ENCODE data around the gene BUB3.

The BUB3 gene

DNA sequence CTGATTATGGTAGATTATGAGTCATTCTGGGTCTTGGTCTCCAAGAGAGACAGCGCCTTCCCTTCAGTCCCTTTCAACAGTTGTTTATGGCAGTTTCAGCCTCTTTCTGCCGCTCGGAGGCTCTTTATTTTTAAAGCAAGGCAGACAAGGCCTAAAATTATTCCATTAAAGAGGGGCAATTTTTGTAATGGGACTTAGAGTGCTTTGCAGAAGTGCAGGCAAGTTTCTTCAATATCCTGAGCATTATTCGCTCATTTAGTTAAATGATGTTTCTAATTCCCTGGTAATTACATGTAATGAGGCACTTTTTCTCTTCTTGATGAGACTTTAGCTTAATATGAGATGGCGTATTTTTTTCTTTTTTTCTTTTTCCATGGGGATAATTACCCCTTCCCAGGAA lies 33.6 kb downstream of the BUB3 start:
- Histone ChIP-seq H3K4me1 (ENCODE audit: control insufficient read depth in 1 of 2, insufficient read depth in 2 of 2, low read length in 2 of 2) (no peaks in the 10 kb centered on the region), H3K27ac (ENCODE audit: low read length) (no peak overlapping the region), H3K36me3 (ENCODE audit: control insufficient read depth in 1 of 2, insufficient read depth in 2 of 2, low read length in 2 of 2) (peaks cover 6 to 16% of the 10 kb centered on the region in 2 donors), H3K9me3 (ENCODE audit: control insufficient read depth in 1 of 2, low read length in 2 of 2) (no peaks in the 10 kb centered on the region), H3K4me3 (ENCODE audit: low read depth in 1 of 2, low read length in 2 of 2) (no peak overlapping the region), H3K27me3 (ENCODE audit: low read depth, low read length) (no peaks in the 10 kb centered on the region)

- no peaks in the 10 kb centered on the region for H3K27me3 ChIP-seq (ENCODE audit: low read depth, low read length)
- no peak overlapping the region for H3K4me3 ChIP-seq (ENCODE audit: low read depth in 1 of 2, low read length in 2 of 2)
- H3K36me3 ChIP-seq (ENCODE audit: control insufficient read depth in 1 of 2, insufficient read depth in 2 of 2, low read length in 2 of 2), result peaks cover 6 to 7% of the 10 kb centered on the region in 2 donors
- no peaks in the 10 kb centered on the region for H3K9me3 ChIP-seq (ENCODE audit: control insufficient read depth in 1 of 2, low read length in 2 of 2)
- no peak overlapping the region for H3K27ac ChIP-seq (ENCODE audit: low read length)
- H3K4me1 ChIP-seq (ENCODE audit: control insufficient read depth in 1 of 2, insufficient read depth in 2 of 2, low read length in 2 of 2), result no peaks in the 10 kb centered on the region
These were observed 37.7 kb downstream of the BUB3 start for GRCh38 chr10:123191886-123192285.

DNA sequence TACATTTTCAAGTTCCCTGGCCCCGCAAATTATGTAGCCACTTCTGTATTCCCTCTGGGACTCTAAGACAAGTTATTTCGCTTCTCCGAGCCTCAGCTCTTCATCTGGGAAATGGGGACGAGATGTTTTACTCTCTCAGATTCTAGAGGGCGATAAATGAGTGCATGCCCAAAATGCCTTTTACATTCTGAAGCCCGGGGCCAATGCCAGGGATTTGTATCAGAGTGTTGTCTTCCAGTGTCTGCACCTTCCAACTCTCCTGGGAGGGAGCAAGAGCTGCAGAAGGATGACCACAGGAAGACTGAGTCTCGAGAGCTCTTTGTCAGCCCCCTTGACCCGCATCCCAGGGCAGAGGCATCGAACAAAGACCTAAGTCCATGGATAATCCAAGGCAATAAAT lies 39.9 kb downstream of the BUB3 start:
- H3K4me1 ChIP-seq (ENCODE audit: control insufficient read depth in 1 of 2, insufficient read depth in 2 of 2, low read length in 2 of 2), result no peaks in the 10 kb centered on the region
- peaks cover 6% of the 10 kb centered on the region in 2 donors for H3K36me3 ChIP-seq (ENCODE audit: control insufficient read depth in 1 of 2, insufficient read depth in 2 of 2, low read length in 2 of 2)
- no peaks in the 10 kb centered on the region for H3K9me3 ChIP-seq (ENCODE audit: control insufficient read depth in 1 of 2, low read length in 2 of 2)
- no peak overlapping the region for H3K4me3 ChIP-seq (ENCODE audit: low read depth in 1 of 2, low read length in 2 of 2)
- H3K27ac ChIP-seq (ENCODE audit: low read length), result no peak overlapping the region
- H3K27me3 ChIP-seq (ENCODE audit: low read depth, low read length), result no peaks in the 10 kb centered on the region

- Histone ChIP-seq H3K4me3 (ENCODE audit: low read depth in 1 of 2, low read length in 2 of 2) (no peak overlapping the region), H3K27ac (ENCODE audit: low read length) (no peak overlapping the region), H3K9me3 (ENCODE audit: control insufficient read depth in 1 of 2, low read length in 2 of 2) (no peaks in the 10 kb centered on the region), H3K27me3 (ENCODE audit: low read depth, low read length) (no peaks in the 10 kb centered on the region), H3K36me3 (ENCODE audit: control insufficient read depth in 1 of 2, insufficient read depth in 2 of 2, low read length in 2 of 2) (no peaks in the 10 kb centered on the region), H3K4me1 (ENCODE audit: control insufficient read depth in 1 of 2, insufficient read depth in 2 of 2, low read length in 2 of 2) (no peaks in the 10 kb centered on the region)
These were observed 46.3 kb downstream of the BUB3 start for GRCh38 chr10:123200531-123200930.

GRCh38 chr10:123202506-123202905 lies 48.3 kb downstream of the BUB3 start:
- Histone ChIP-seq H3K36me3 (ENCODE audit: control insufficient read depth in 1 of 2, insufficient read depth in 2 of 2, low read length in 2 of 2) (no peaks in the 10 kb centered on the region), H3K4me1 (ENCODE audit: control insufficient read depth in 1 of 2, insufficient read depth in 2 of 2, low read length in 2 of 2) (no peaks in the 10 kb centered on the region), H3K9me3 (ENCODE audit: control insufficient read depth in 1 of 2, low read length in 2 of 2) (no peaks in the 10 kb centered on the region), H3K27me3 (ENCODE audit: low read depth, low read length) (no peaks in the 10 kb centered on the region), H3K27ac (ENCODE audit: low read length) (no peak overlapping the region), H3K4me3 (ENCODE audit: low read depth in 1 of 2, low read length in 2 of 2) (no peak overlapping the region)

- Histone ChIP-seq H3K4me3 (ENCODE audit: low read depth in 1 of 2, low read length in 2 of 2) (no peak overlapping the region), H3K9me3 (ENCODE audit: control insufficient read depth in 1 of 2, low read length in 2 of 2) (peaks cover 7 to 9% of the 10 kb centered on the region in 2 donors), H3K27ac (ENCODE audit: low read length) (no peak overlapping the region), H3K4me1 (ENCODE audit: control insufficient read depth in 1 of 2, insufficient read depth in 2 of 2, low read length in 2 of 2) (no peaks in the 10 kb centered on the region), H3K36me3 (ENCODE audit: control insufficient read depth in 1 of 2, insufficient read depth in 2 of 2, low read length in 2 of 2) (peaks cover 0 to 9% of the 10 kb centered on the region in 2 donors), H3K27me3 (ENCODE audit: low read depth, low read length) (no peaks in the 10 kb centered on the region)
These were observed 49.4 kb downstream of the BUB3 start for GRCh38 chr10:123203393-123204126.

- no peak overlapping the region for H3K27ac ChIP-seq (ENCODE audit: low read length)
- peaks cover 7 to 11% of the 10 kb centered on the region in 2 donors for H3K9me3 ChIP-seq (ENCODE audit: control insufficient read depth in 1 of 2, low read length in 2 of 2)
- no peaks in the 10 kb centered on the region for H3K27me3 ChIP-seq (ENCODE audit: low read depth, low read length)
- no peak overlapping the region for H3K4me3 ChIP-seq (ENCODE audit: low read depth in 1 of 2, low read length in 2 of 2)
- peaks cover 0 to 10% of the 10 kb centered on the region in 2 donors for H3K36me3 ChIP-seq (ENCODE audit: control insufficient read depth in 1 of 2, insufficient read depth in 2 of 2, low read length in 2 of 2)
- H3K4me1 ChIP-seq (ENCODE audit: control insufficient read depth in 1 of 2, insufficient read depth in 2 of 2, low read length in 2 of 2), result no peaks in the 10 kb centered on the region
These were observed 49.9 kb downstream of the BUB3 start for GRCh38 chr10:123204127-123204461.

DNA sequence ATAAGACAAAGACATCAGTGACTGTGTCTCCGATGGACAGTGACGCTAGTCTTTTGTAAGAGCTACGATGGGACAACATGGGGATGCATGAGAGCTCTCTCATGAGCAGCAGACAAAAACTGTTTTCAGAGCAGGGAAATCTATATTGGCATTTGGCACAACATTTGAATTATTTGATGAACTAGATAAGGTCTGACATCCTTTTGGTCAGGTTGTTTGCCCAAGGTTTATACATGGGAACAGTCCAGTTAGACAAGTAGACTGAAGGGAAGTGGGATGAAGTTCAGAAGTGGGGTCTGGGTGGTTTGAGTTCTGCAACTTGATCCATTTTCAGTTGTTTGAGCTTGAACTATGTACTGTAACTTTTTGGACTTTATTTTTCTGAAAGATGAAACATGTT lies 50.8 kb downstream of the BUB3 start:
- no peak overlapping the region for H3K27ac ChIP-seq (ENCODE audit: low read length)
- H3K9me3 ChIP-seq (ENCODE audit: control insufficient read depth in 1 of 2, low read length in 2 of 2), result peaks cover 7 to 11% of the 10 kb centered on the region in 2 donors
- peaks cover 0 to 10% of the 10 kb centered on the region in 2 donors for H3K36me3 ChIP-seq (ENCODE audit: control insufficient read depth in 1 of 2, insufficient read depth in 2 of 2, low read length in 2 of 2)
- H3K4me3 ChIP-seq (ENCODE audit: low read depth in 1 of 2, low read length in 2 of 2), result no peak overlapping the region
- no peaks in the 10 kb centered on the region for H3K27me3 ChIP-seq (ENCODE audit: low read depth, low read length)
- no peaks in the 10 kb centered on the region for H3K4me1 ChIP-seq (ENCODE audit: control insufficient read depth in 1 of 2, insufficient read depth in 2 of 2, low read length in 2 of 2)

- H3K4me1 ChIP-seq (ENCODE audit: control insufficient read depth in 1 of 2, insufficient read depth in 2 of 2, low read length in 2 of 2), result no peaks in the 10 kb centered on the region
- H3K27me3 ChIP-seq (ENCODE audit: low read depth, low read length), result no peaks in the 10 kb centered on the region
- peaks cover 0 to 10% of the 10 kb centered on the region in 2 donors for H3K36me3 ChIP-seq (ENCODE audit: control insufficient read depth in 1 of 2, insufficient read depth in 2 of 2, low read length in 2 of 2)
- H3K27ac ChIP-seq (ENCODE audit: low read length), result no peak overlapping the region
- H3K9me3 ChIP-seq (ENCODE audit: control insufficient read depth in 1 of 2, low read length in 2 of 2), result peaks cover 7 to 18% of the 10 kb centered on the region in 2 donors
- no peak overlapping the region for H3K4me3 ChIP-seq (ENCODE audit: low read depth in 1 of 2, low read length in 2 of 2)
These were observed 57.9 kb downstream of the BUB3 start for GRCh38 chr10:123212063-123212462.

- Histone ChIP-seq H3K9me3 (ENCODE audit: control insufficient read depth in 1 of 2, low read length in 2 of 2) (peaks cover 7 to 18% of the 10 kb centered on the region in 2 donors), H3K36me3 (ENCODE audit: control insufficient read depth in 1 of 2, insufficient read depth in 2 of 2, low read length in 2 of 2) (peaks cover 0 to 10% of the 10 kb centered on the region in 2 donors), H3K4me3 (ENCODE audit: low read depth in 1 of 2, low read length in 2 of 2) (no peak overlapping the region), H3K27ac (ENCODE audit: low read length) (no peak overlapping the region), H3K4me1 (ENCODE audit: control insufficient read depth in 1 of 2, insufficient read depth in 2 of 2, low read length in 2 of 2) (no peaks in the 10 kb centered on the region), H3K27me3 (ENCODE audit: low read depth, low read length) (no peaks in the 10 kb centered on the region)
These were observed 58.4 kb downstream of the BUB3 start for GRCh38 chr10:123212640-123213039.

GRCh38 chr10:123213192-123213591 lies 59.0 kb downstream of the BUB3 start:
- H3K27me3 ChIP-seq (ENCODE audit: low read depth, low read length), result no peaks in the 10 kb centered on the region
- H3K9me3 ChIP-seq (ENCODE audit: control insufficient read depth in 1 of 2, low read length in 2 of 2), result peaks cover 1 to 13% of the 10 kb centered on the region in 2 donors
- H3K4me3 ChIP-seq (ENCODE audit: low read depth in 1 of 2, low read length in 2 of 2), result no peak overlapping the region
- H3K27ac ChIP-seq (ENCODE audit: low read length), result no peak overlapping the region
- H3K36me3 ChIP-seq (ENCODE audit: control insufficient read depth in 1 of 2, insufficient read depth in 2 of 2, low read length in 2 of 2), result peaks cover 0 to 5% of the 10 kb centered on the region in 2 donors
- no peaks in the 10 kb centered on the region for H3K4me1 ChIP-seq (ENCODE audit: control insufficient read depth in 1 of 2, insufficient read depth in 2 of 2, low read length in 2 of 2)

All from muscle layer of duodenum (tissue), 2 donors.